Naive thymus-derived CD4-positive, alpha-beta T cell (primary cell): ENCODE results near the gene OSBPL9. TPM values are rescaled to one million over a fixed set of nuclear protein-coding genes. Genes with fewer than 3 reads are reported as not detected.
A peak's percentile ranks its signal among the peaks of the same experiment; 100 is the strongest.

Source experiments
- ATAC-seq: fragments of 150-1000 bp; cut with Tn5 transposase; 2 replicates; pipeline ENCODE4 v1.10.0; 2021; ENCODE audit warnings: mild to moderate bottlenecking, moderate library complexity
- CTCF ChIA-PET: fragments of 350-600 bp; sonication (Branson Sonifier 250); formaldehyde crosslinking; loops from one replicate; lab custom pipeline; 2021; ENCODE audit warnings: antibody characterized with exemption; lab: Charles Lee
- POLR2A ChIA-PET: fragments of 350-600 bp; sonication (Branson Sonifier 250); formaldehyde crosslinking; loops from one replicate; lab custom pipeline; 2021; ENCODE audit warnings: antibody characterized with exemption, inconsistent platforms; lab: Charles Lee
- DNase-seq, 9 donors: peaks; one replicate each; pipeline versions ENCODE4 v3.0.0 to v3.0.0-alpha.2; 2020 to 2022; ENCODE audit warnings: mixed read lengths in 1 of 9
- H3K27ac ChIP-seq: one replicate; pipeline ENCODE4 v1.7.0; 2013; ENCODE audit warnings: mild to moderate bottlenecking, low read depth, low read length, moderate library complexity
- H3K27me3 ChIP-seq, 2 donors: one replicate each; pipeline ENCODE4 v1.7.0; 2013; ENCODE audit warnings: low read length in 2 of 2, mild to moderate bottlenecking in 2 of 2, moderate library complexity in 2 of 2; ENCODE audit not compliant: control insufficient read depth in 2 of 2, insufficient read depth in 2 of 2
- H3K36me3 ChIP-seq, 3 experiments: 1 replicate in 2 of 3; 2 replicates in 1 of 3; pipeline ENCODE4 v1.7.0; 2013; ENCODE audit warnings: low read length in 3 of 3, mild to moderate bottlenecking in 3 of 3, moderate library complexity in 1 of 3; ENCODE audit not compliant: insufficient read depth in 3 of 3, control insufficient read depth in 2 of 3
- H3K4me1 ChIP-seq, 2 donors: one replicate each; pipeline ENCODE4 v1.7.0; 2013; ENCODE audit warnings: low read length in 2 of 2, mild to moderate bottlenecking in 2 of 2, moderate library complexity in 1 of 2; ENCODE audit not compliant: control insufficient read depth in 2 of 2, insufficient read depth in 2 of 2
- H3K4me3 ChIP-seq: 2 replicates; pipeline ENCODE4 v1.7.0; 2013; ENCODE audit warnings: mild to moderate bottlenecking, low read length
- H3K9me3 ChIP-seq, 3 experiments: 1 replicate in 2 of 3; 2 replicates in 1 of 3; pipeline ENCODE4 v1.7.0; 2013; ENCODE audit warnings: low read length in 3 of 3; ENCODE audit not compliant: control insufficient read depth in 2 of 3
- H3K27ac Mint-ChIP-seq, 9 donors: one replicate each; pipeline ENCODE4 v1.8.0; 2020 to 2022; ENCODE audit warnings: mixed read lengths in 9 of 9, mild to moderate bottlenecking in 8 of 9, moderate library complexity in 5 of 9, inconsistent platforms in 2 of 9
- H3K27me3 Mint-ChIP-seq, 5 donors: one replicate each; pipeline ENCODE4 v1.8.0; 2021 to 2022; ENCODE audit warnings: mixed read lengths in 5 of 5, mild to moderate bottlenecking in 1 of 5
- H3K36me3 Mint-ChIP-seq, 5 donors: one replicate each; pipeline ENCODE4 v1.8.0; 2020 to 2022; ENCODE audit warnings: mixed read lengths in 5 of 5, mild to moderate bottlenecking in 3 of 5, inconsistent platforms in 1 of 5
- H3K4me1 Mint-ChIP-seq, 7 donors: one replicate each; pipeline ENCODE4 v1.8.0; 2020 to 2022; ENCODE audit warnings: mixed read lengths in 7 of 7, mild to moderate bottlenecking in 3 of 7, inconsistent platforms in 1 of 7
- H3K4me3 Mint-ChIP-seq, 10 donors: one replicate each; pipeline ENCODE4 v1.8.0; 2020 to 2022; ENCODE audit warnings: mild to moderate bottlenecking in 10 of 10, mixed read lengths in 10 of 10, moderate library complexity in 6 of 10, inconsistent platforms in 2 of 10
- H3K9me3 Mint-ChIP-seq, 11 donors: one replicate each; pipeline ENCODE4 v1.8.0; 2020 to 2022; ENCODE audit warnings: mixed read lengths in 11 of 11, mild to moderate bottlenecking in 4 of 11, inconsistent platforms in 1 of 11, moderate library complexity in 1 of 11
- intact Hi-C, 2 donors: fragments of 100-400 bp; cut with micrococcal nuclease; formaldehyde crosslinking; loops; one replicate each; pipeline ENCODE4 v1.15.1; 2023
- polyA plus RNA-seq, 2 donors: library from polyadenylated mRNA; unstranded; fragments of 300-500 nt; fragmentation: Illumina TruSeq; gene quantifications; one replicate each; pipeline ENCODE4 v1.2.3, GENCODE V29; 2021
- total RNA-seq, 6 experiments: library from RNA in 5 of 6; stranded (reverse) in 5 of 6; gene quantifications; 1 replicate in 5 of 6; 2 replicates in 1 of 6; pipeline ENCODE4 v1.2.3 and lab custom pipeline; 2021 to 2026

The OSBPL9 gene
- total and polyA plus RNA-seq, 7 experiments from 2014 or later: 44.5 to 63.2 (median 46.6) TPM

GRCh38 chr1:51686450-51686849 lies 69.6 kb downstream of the OSBPL9 start:
- intact Hi-C loops: no loop called here
- no peak overlapping the region for H3K27ac Mint-ChIP-seq
- POLR2A ChIA-PET: no interaction called here

GRCh38 chr1:51689075-51689440 lies 72.2 kb downstream of the OSBPL9 start:
- Histone ChIP-seq H3K4me3 (no peak overlapping the region), H3K27ac (no peak overlapping the region), H3K27me3 (no peaks in the 10 kb centered on the region), H3K4me1 (no peaks in the 10 kb centered on the region), H3K9me3 (no peaks in the 10 kb centered on the region), H3K36me3 (no peaks in the 10 kb centered on the region)
- DNase-seq: no peak
- Mint-ChIP-seq H3K36me3 (peaks cover 0 to 9% (median 0%) of the 10 kb centered on the region in 5 donors), H3K27me3 (no peaks in the 10 kb centered on the region), H3K27ac (no peak overlapping the region), H3K4me1 (peaks cover 2 to 27% (median 20%) of the 10 kb centered on the region in 7 donors), H3K4me3 (no peak overlapping the region), H3K9me3 (no peaks in the 10 kb centered on the region)
- ChIA-PET POLR2A (no interaction called here), CTCF (no interaction called here)
- ATAC-seq: no peak
- intact Hi-C loops: no loop called here

More at GRCh38 chr1:51686450-51686849, 69.6 kb downstream of the OSBPL9 start:
- H3K9me3 ChIP-seq: no peaks in the 10 kb centered on the region
- no peaks in the 10 kb centered on the region for H3K36me3 ChIP-seq
- peaks cover 0 to 27% (median 20%) of the 10 kb centered on the region in 7 donors for H3K4me1 Mint-ChIP-seq
- no peak overlapping the region for H3K4me3 Mint-ChIP-seq
- H3K27ac ChIP-seq: no peak overlapping the region
- no peak for ATAC-seq
- no peaks in the 10 kb centered on the region for H3K27me3 Mint-ChIP-seq
- H3K27me3 ChIP-seq: no peaks in the 10 kb centered on the region
- H3K4me1 ChIP-seq: no peaks in the 10 kb centered on the region
- H3K9me3 Mint-ChIP-seq: no peaks in the 10 kb centered on the region
- no peak for DNase-seq
- peaks cover 0 to 11% (median 0%) of the 10 kb centered on the region in 5 donors for H3K36me3 Mint-ChIP-seq
- H3K4me3 ChIP-seq: no peak overlapping the region
- CTCF ChIA-PET: no interaction called here

- no peak for DNase-seq
- Histone ChIP-seq H3K4me1 (no peaks in the 10 kb centered on the region), H3K36me3 (no peaks in the 10 kb centered on the region), H3K27me3 (no peaks in the 10 kb centered on the region), H3K4me3 (no peak overlapping the region), H3K9me3 (no peaks in the 10 kb centered on the region), H3K27ac (no peak overlapping the region)
- no peak for ATAC-seq
- Mint-ChIP-seq H3K36me3 (peaks cover 0 to 9% (median 0%) of the 10 kb centered on the region in 5 donors), H3K27ac (no peak overlapping the region), H3K27me3 (no peaks in the 10 kb centered on the region), H3K9me3 (no peaks in the 10 kb centered on the region), H3K4me3 (no peak overlapping the region), H3K4me1 (peaks cover 2 to 27% (median 20%) of the 10 kb centered on the region in 7 donors)
- intact Hi-C loops: no loop called here
- ChIA-PET CTCF (no interaction called here), POLR2A (no interaction called here)
Measured at GRCh38 chr1:51689643-51690042, 72.8 kb downstream of the OSBPL9 start.

GRCh38 chr1:51690285-51690961 lies 73.5 kb downstream of the OSBPL9 start:
- Histone ChIP-seq H3K36me3 (no peaks in the 10 kb centered on the region), H3K4me1 (no peaks in the 10 kb centered on the region), H3K4me3 (no peak overlapping the region), H3K27ac (no peak overlapping the region), H3K9me3 (no peaks in the 10 kb centered on the region), H3K27me3 (no peaks in the 10 kb centered on the region)
- intact Hi-C loops: no loop called here
- H3K27ac Mint-ChIP-seq: peak overlapping the region in 1 of 9 donors; percentile 36
- H3K4me3 Mint-ChIP-seq: no peak overlapping the region
- peaks cover 0 to 9% (median 0%) of the 10 kb centered on the region in 5 donors for H3K36me3 Mint-ChIP-seq
- no peaks in the 10 kb centered on the region for H3K9me3 Mint-ChIP-seq
- DNase-seq (no peak), ATAC-seq (peak; percentile 74)
- H3K27me3 Mint-ChIP-seq: no peaks in the 10 kb centered on the region
- POLR2A ChIA-PET: no interaction called here
- peaks cover 2 to 27% (median 20%) of the 10 kb centered on the region in 7 donors for H3K4me1 Mint-ChIP-seq
- CTCF ChIA-PET: no interaction called here

GRCh38 chr1:51691920-51692319 lies 75.0 kb downstream of the OSBPL9 start:
- Mint-ChIP-seq H3K4me1 (peaks cover 2 to 27% (median 20%) of the 10 kb centered on the region in 7 donors), H3K4me3 (no peak overlapping the region), H3K36me3 (peaks cover 0 to 9% (median 0%) of the 10 kb centered on the region in 5 donors), H3K27ac (no peak overlapping the region), H3K9me3 (no peaks in the 10 kb centered on the region), H3K27me3 (no peaks in the 10 kb centered on the region)
- no peaks in the 10 kb centered on the region for H3K4me1 ChIP-seq
- no peak overlapping the region for H3K4me3 ChIP-seq
- ATAC-seq (no peak), DNase-seq (no peak)
- CTCF ChIA-PET: no interaction called here
- intact Hi-C loops: no loop called here
- POLR2A ChIA-PET: interaction anchor here (0.8 kb wide), 1 partner anchor 13 kb away, joined by 3 read pairs; no protein-coding TSS in a partner anchor
- no peak overlapping the region for H3K27ac ChIP-seq
- no peaks in the 10 kb centered on the region for H3K27me3 ChIP-seq
- no peaks in the 10 kb centered on the region for H3K9me3 ChIP-seq
- H3K36me3 ChIP-seq: no peaks in the 10 kb centered on the region

GRCh38 chr1:51693419-51694155 lies 76.7 kb downstream of the OSBPL9 start:
- no peak overlapping the region for H3K4me3 Mint-ChIP-seq
- no peaks in the 10 kb centered on the region for H3K36me3 ChIP-seq
- peak overlapping the region in 1 of 9 donors; percentile 23 for H3K27ac Mint-ChIP-seq
- ATAC-seq (no peak), DNase-seq (no peak)
- peaks cover 0 to 5% (median 0%) of the 10 kb centered on the region in 5 donors for H3K36me3 Mint-ChIP-seq
- no peaks in the 10 kb centered on the region for H3K9me3 ChIP-seq
- no peak overlapping the region for H3K4me3 ChIP-seq
- H3K27ac ChIP-seq: no peak overlapping the region
- H3K4me1 ChIP-seq: no peaks in the 10 kb centered on the region
- CTCF ChIA-PET: no interaction called here
- no peaks in the 10 kb centered on the region for H3K27me3 Mint-ChIP-seq
- intact Hi-C loops: no loop called here
- H3K4me1 Mint-ChIP-seq: peaks cover 2 to 19% (median 11%) of the 10 kb centered on the region in 7 donors
- POLR2A ChIA-PET: no interaction called here
- no peaks in the 10 kb centered on the region for H3K27me3 ChIP-seq
- no peaks in the 10 kb centered on the region for H3K9me3 Mint-ChIP-seq
